Astrocyte of the cerebellum (primary cell): ENCODE data around the gene LNX1.

ENCODE experiments used
- DNase-seq: peaks from one replicate; pipeline ENCODE4 v3.0.0-alpha.2; 2011; ENCODE audit warnings: low read depth
- H3K4me3 ChIP-seq: 2 replicates; pipeline ENCODE4 v1.5.1; 2011; ENCODE audit warnings: mild to moderate bottlenecking, low read depth, low read length, moderate library complexity
- in situ Hi-C: cut with HindIII; loops from 2 replicates; pipeline ENCODE4 v1.10.0; 2017; ENCODE audit warnings: low sequenced_read_pairs
- TF ChIP-seq, protein P1 (sequence below): IDR thresholded peaks from 2 replicates; pipeline ENCODE4 v1.5.1; 2012; ENCODE audit warnings: low read length, low read depth, moderate library complexity, mild to moderate bottlenecking; ENCODE audit errors: missing control alignments

LNX1 gene

DNA sequence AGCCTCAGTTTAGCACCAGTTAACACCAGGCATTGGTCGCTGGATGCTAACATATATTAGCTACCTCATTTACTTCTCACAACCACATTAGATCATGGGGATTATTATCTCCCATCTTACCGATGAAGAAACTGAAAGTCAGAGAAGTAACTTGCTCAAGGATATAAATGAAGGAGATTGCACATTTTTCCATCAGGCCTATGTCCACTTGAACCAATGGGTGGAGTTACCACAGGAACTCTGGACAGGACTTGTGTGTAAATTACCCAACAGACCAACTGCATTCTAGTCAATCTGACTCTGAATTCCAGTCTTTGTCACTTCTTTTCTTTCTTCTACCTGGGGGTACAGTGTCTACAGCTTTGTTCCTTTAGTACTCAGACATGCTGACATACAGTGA is 1.8 kb downstream of the LNX1 start:
- no peak for DNase-seq
- TF ChIP-seq, protein P1, sequence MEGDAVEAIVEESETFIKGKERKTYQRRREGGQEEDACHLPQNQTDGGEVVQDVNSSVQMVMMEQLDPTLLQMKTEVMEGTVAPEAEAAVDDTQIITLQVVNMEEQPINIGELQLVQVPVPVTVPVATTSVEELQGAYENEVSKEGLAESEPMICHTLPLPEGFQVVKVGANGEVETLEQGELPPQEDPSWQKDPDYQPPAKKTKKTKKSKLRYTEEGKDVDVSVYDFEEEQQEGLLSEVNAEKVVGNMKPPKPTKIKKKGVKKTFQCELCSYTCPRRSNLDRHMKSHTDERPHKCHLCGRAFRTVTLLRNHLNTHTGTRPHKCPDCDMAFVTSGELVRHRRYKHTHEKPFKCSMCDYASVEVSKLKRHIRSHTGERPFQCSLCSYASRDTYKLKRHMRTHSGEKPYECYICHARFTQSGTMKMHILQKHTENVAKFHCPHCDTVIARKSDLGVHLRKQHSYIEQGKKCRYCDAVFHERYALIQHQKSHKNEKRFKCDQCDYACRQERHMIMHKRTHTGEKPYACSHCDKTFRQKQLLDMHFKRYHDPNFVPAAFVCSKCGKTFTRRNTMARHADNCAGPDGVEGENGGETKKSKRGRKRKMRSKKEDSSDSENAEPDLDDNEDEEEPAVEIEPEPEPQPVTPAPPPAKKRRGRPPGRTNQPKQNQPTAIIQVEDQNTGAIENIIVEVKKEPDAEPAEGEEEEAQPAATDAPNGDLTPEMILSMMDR, result no peak
- in situ Hi-C loops, result no loop called here
- H3K4me3 ChIP-seq, result no peak overlapping the region

DNA sequence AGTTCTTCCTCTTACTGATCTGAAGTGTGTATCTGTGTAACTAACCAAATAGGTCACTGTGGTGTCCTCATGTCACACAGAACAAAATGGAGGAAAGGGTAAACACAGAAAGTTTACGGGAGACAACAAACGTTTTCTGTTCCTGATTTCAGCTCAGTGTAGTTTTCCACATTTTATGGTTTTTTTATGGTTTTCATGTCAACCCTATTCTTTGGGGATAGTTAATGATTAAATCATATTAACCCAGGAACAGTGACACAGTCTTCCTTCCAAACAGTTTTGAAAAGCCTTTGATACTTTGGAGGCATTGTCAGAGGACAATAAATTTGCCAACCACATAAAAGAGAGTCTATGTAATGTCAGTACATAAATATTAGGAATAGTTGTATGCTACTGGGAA is 4.2 kb downstream of the LNX1 start:
- H3K4me3 ChIP-seq, result no peak overlapping the region
- DNase-seq, result no peak
- TF ChIP-seq, protein P1, result no peak
- in situ Hi-C loops, result no loop called here

- H3K4me3 ChIP-seq, result no peak overlapping the region
- TF ChIP-seq, protein P1, result no peak
- in situ Hi-C loops, result no loop called here
- peak; percentile 79 for DNase-seq
These were observed 5.0 kb downstream of the LNX1 start for GRCh38 chr4:53586121-53586816.

GRCh38 chr4:53584658-53585057 is 6.6 kb downstream of the LNX1 start:
- TF ChIP-seq, protein P1, result no peak

DNA sequence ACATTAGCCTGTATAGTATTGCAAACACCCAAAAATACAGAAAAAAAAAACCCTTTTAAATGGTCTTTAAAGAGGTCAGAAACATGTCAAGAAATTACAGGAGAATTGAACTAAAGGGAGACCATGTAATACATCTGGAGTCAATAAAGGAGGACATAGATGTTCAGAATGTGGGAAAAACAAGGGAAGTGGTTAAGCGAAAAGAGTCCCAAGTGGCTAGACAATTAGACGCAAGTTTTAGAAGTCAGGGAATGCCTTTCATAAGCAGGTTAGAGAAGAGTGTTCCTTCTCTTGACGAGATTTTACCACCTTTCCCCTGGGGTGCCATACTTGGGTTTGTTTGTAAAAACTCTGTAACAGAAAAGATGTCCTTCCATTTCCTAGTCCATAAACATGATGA is 7.8 kb downstream of the LNX1 start:
- no peak overlapping the region for H3K4me3 ChIP-seq
- DNase-seq, result no peak
- TF ChIP-seq, protein P1, result no peak
- in situ Hi-C loops, result no loop called here

More at GRCh38 chr4:53584658-53585057, 6.6 kb downstream of the LNX1 start:
- H3K4me3 ChIP-seq, result no peak overlapping the region
- in situ Hi-C loops, result no loop called here
- DNase-seq, result no peak

DNA sequence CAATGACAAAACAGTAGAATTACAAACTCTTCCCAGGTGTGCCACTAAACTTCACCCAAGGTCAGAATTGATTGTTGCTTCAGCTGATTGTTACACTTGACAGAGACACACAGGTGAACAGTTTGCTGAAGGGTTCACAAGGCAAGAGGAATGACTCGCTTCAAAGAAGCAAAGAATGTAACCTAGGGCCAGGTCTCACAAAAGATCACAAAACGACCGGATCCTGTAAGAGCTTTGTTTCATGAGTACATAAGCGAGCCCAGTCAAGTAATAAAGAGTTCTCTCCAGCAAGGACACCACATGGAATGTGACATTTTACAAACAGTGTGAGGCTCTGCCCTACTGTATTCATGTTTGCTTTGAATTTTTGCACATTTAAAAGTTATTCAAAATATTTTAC is 9.1 kb downstream of the LNX1 start:
- in situ Hi-C loops, result no loop called here
- H3K4me3 ChIP-seq, result no peak overlapping the region
- no peak for DNase-seq
- TF ChIP-seq, protein P1, result no peak
